B cell (primary cell): ENCODE results near the gene ELL. TPM values are rescaled to one million over a fixed set of nuclear protein-coding genes. Genes with fewer than 3 reads are reported as not detected.
A peak's percentile ranks its signal among the peaks of the same experiment; 100 is the strongest.

Experiments
- ATAC-seq: fragments of 200-7000 bp; cut with Tn5 transposase; one replicate; pipeline ENCODE4 v1.10.0; 2021; ENCODE audit warnings: low read depth, mild to moderate bottlenecking, moderate number of reproducible peaks, moderate library complexity
- CTCF ChIA-PET: fragments of 350-600 bp; sonication (Branson Sonifier 250); formaldehyde crosslinking; loops from one replicate; lab custom pipeline; 2021; ENCODE audit warnings: antibody characterized with exemption, inconsistent platforms; lab: Charles Lee
- POLR2A ChIA-PET: fragments of 350-600 bp; sonication (Branson Sonifier 250); formaldehyde crosslinking; loops from one replicate; lab custom pipeline; 2021; ENCODE audit warnings: antibody characterized with exemption; lab: Charles Lee
- DNase-seq: peaks from one replicate; pipeline ENCODE4 v3.0.0; 2013
- H2AFZ ChIP-seq: 2 replicates; pipeline ENCODE4 v1.6.1; 2012; ENCODE audit warnings: mild to moderate bottlenecking, low read depth, low read length; ENCODE audit not compliant: insufficient read depth, poor library complexity, severe bottlenecking
- H3K27ac ChIP-seq, 2 donors: 1 replicate in 1 of 2; 2 replicates in 1 of 2; pipeline ENCODE4 v1.5.1; 2012 to 2013; ENCODE audit warnings: low read length in 2 of 2, mild to moderate bottlenecking in 2 of 2, moderate library complexity in 1 of 2
- H3K27me3 ChIP-seq, 4 experiments: fragments of 200-600 bp in 1 of 4; sonication (generic) in 1 of 4; replicated peaks in 1 of 4; 1 replicate in 2 of 4; 2 replicates in 2 of 4; pipeline versions ENCODE4 v1.6.1 to v1.7.0; 2013 to 2016; ENCODE audit warnings: low read length in 3 of 4, mild to moderate bottlenecking in 2 of 4, mixed read lengths in 1 of 4, moderate library complexity in 1 of 4; ENCODE audit not compliant: insufficient read depth in 4 of 4, control insufficient read depth in 3 of 4; ENCODE audit errors: control extremely low read depth in 1 of 4
- H3K36me3 ChIP-seq, 2 experiments: replicated peaks in 1 of 2; 1 replicate in 1 of 2; 2 replicates in 1 of 2; pipeline versions ENCODE4 v1.6.1 to v1.7.1; 2013; ENCODE audit warnings: low read length in 1 of 2; ENCODE audit not compliant: insufficient read depth in 2 of 2, control insufficient read depth in 1 of 2; ENCODE audit errors: control extremely low read depth in 1 of 2, extremely low read depth in 1 of 2
- H3K4me1 ChIP-seq, 2 donors: fragments of 200-600 bp in 1 of 2; sonication (generic) in 1 of 2; 1 replicate in 1 of 2; 2 replicates in 1 of 2; pipeline versions ENCODE4 v1.5.1 to v1.6.1; 2013 to 2017; ENCODE audit warnings: low read length in 2 of 2; ENCODE audit not compliant: control insufficient read depth in 2 of 2, insufficient read depth in 2 of 2
- H3K4me2 ChIP-seq: replicated peaks from 2 replicates; pipeline ENCODE3; 2012; ENCODE audit warnings: mild to moderate bottlenecking, low read depth, low read length; ENCODE audit not compliant: poor library complexity, severe bottlenecking
- H3K4me3 ChIP-seq, 5 experiments: fragments of 200-600 bp in 1 of 5; sonication (generic) in 1 of 5; 1 replicate in 3 of 5; 2 replicates in 2 of 5; pipeline versions ENCODE4 v1.5.1 to v1.7.0; 2011 to 2016; ENCODE audit warnings: low read length in 4 of 5, mild to moderate bottlenecking in 4 of 5, low read depth in 2 of 5, control low read depth in 1 of 5, moderate library complexity in 1 of 5; ENCODE audit not compliant: insufficient read depth in 1 of 5; ENCODE audit errors: control extremely low read depth in 1 of 5, extremely low read depth in 1 of 5
- H3K79me2 ChIP-seq: fragments of 200-600 bp; sonication (generic); one replicate; pipeline ENCODE4 v1.6.0; 2016; ENCODE audit warnings: low read length; ENCODE audit not compliant: control insufficient read depth, insufficient read depth
- H3K9ac ChIP-seq: fragments of 200-600 bp; sonication (generic); 2 replicates; pipeline ENCODE4 v1.6.1; 2017; ENCODE audit warnings: mild to moderate bottlenecking, low read length, moderate library complexity
- H3K9me3 ChIP-seq, 3 donors: one replicate each; pipeline versions ENCODE4 v1.6.1 to v1.7.1; 2013; ENCODE audit warnings: low read length in 2 of 3; ENCODE audit not compliant: control insufficient read depth in 2 of 3, insufficient read depth in 1 of 3; ENCODE audit errors: control extremely low read depth in 1 of 3
- H4K20me1 ChIP-seq: 2 replicates; pipeline ENCODE4 v1.6.0; 2012; ENCODE audit warnings: mild to moderate bottlenecking, low read length; ENCODE audit not compliant: insufficient read depth, control insufficient read depth, poor library complexity, severe bottlenecking
- H3K27ac Mint-ChIP-seq: one replicate; pipeline ENCODE4 v1.8.0; 2021; ENCODE audit warnings: mixed read lengths
- H3K27me3 Mint-ChIP-seq: one replicate; pipeline ENCODE4 v1.8.0; 2021; ENCODE audit warnings: mixed read lengths
- H3K4me1 Mint-ChIP-seq: one replicate; pipeline ENCODE4 v1.8.0; 2021; ENCODE audit warnings: mixed read lengths
- H3K4me3 Mint-ChIP-seq: one replicate; pipeline ENCODE4 v1.8.0; 2021; ENCODE audit warnings: mixed read lengths
- H3K9me3 Mint-ChIP-seq: one replicate; pipeline ENCODE4 v1.8.0; 2022; ENCODE audit warnings: mixed read lengths; ENCODE audit not compliant: insufficient read depth
- CTCF ChIP-seq: fragments of 200-600 bp; IDR thresholded peaks from one replicate; pipeline ENCODE4 v1.8.0; 2022; ENCODE audit warnings: antibody characterized with exemption, mild to moderate bottlenecking
- EZH2 ChIP-seq: IDR thresholded peaks from 2 replicates; pipeline ENCODE4 v1.6.1; 2012; ENCODE audit warnings: borderline replicate concordance, low read depth, mild to moderate bottlenecking, moderate library complexity, low read length; ENCODE audit not compliant: insufficient read depth, poor library complexity, severe bottlenecking
- WGBS: methylation state at CpG from one replicate; pipeline ENCODE4 v1.1.5; 2013; ENCODE audit warnings: missing lambda C conversion rate; ENCODE audit not compliant: insufficient coverage; 5-methylcytosine and 5-hydroxymethylcytosine counted together
- intact Hi-C: fragments of 100-400 bp; cut with micrococcal nuclease; formaldehyde crosslinking; loops from one replicate; pipeline ENCODE4 v1.10.0; 2022
- polyA plus RNA-seq: library from polyadenylated mRNA; depleted of rRNA; stranded (reverse); fragments of >200 nt; gene quantifications from 2 replicates; pipeline ENCODE4 v1.2.3, GENCODE V29; 2012
- total RNA-seq, 2 donors: library from RNA; stranded (reverse); fragments of 120-200 nt in 1 of 2; gene quantifications; 1 replicate in 1 of 2; 2 replicates in 1 of 2; pipeline versions ENCODE4 v1.2.3 to v1.2.4, GENCODE V29; 2013 to 2022

Gene ELL
- total and polyA plus RNA-seq, 2 donors (not counting 1 experiment from before 2014, with no cell fraction given), result 21.2 to 31.4 TPM

GRCh38 chr19:18414504-18415177 is 107.2 kb downstream of the ELL start:
- CTCF ChIA-PET, result interaction anchor here (0.6 to 9.3 kb wide), 7 partner anchors 27 to 316 kb away, joined by 3 to 196 read pairs (median 5); partner anchors contain the start of gene GDF15
- Mint-ChIP-seq H3K27ac (no peak overlapping the region), H3K27me3 (peaks cover 53% of the 10 kb centered on the region), H3K4me1 (peaks cover 45% of the 10 kb centered on the region), H3K9me3 (no peaks in the 10 kb centered on the region), H3K4me3 (no peak overlapping the region)
- H3K27me3 ChIP-seq, result peaks cover 0 to 71% (median 34%) of the 10 kb centered on the region in 4 experiments
- no peak for DNase-seq
- H3K79me2 ChIP-seq, result no peaks in the 10 kb centered on the region
- H4K20me1 ChIP-seq, result peaks cover 19% of the 10 kb centered on the region
- POLR2A ChIA-PET, result no interaction called here
- no peak overlapping the region for H3K27ac ChIP-seq
- H3K9ac ChIP-seq, result no peak overlapping the region
- H2AFZ ChIP-seq, result no peak overlapping the region
- ATAC-seq, result no peak
- H3K4me1 ChIP-seq, result peaks cover 47 to 48% of the 10 kb centered on the region in 2 donors
- WGBS, result 25% methylated on average over 9 of the region's 11 CpGs
- intact Hi-C loops, result no loop called here
- no peak for TF ChIP-seq CTCF
- TF ChIP-seq EZH2, result no peak
- H3K4me2 ChIP-seq, result peak overlapping the region; percentile 26
- H3K36me3 ChIP-seq, result no peaks in the 10 kb centered on the region
- peaks cover 0 to 28% (median 0%) of the 10 kb centered on the region in 3 donors for H3K9me3 ChIP-seq
- H3K4me3 ChIP-seq, result no peak overlapping the region

GRCh38 chr19:18412610-18413239 is 109.1 kb downstream of the ELL start:
- TF ChIP-seq EZH2 (no peak), CTCF (no peak)
- ChIA-PET CTCF (interaction anchor here (0.6 to 9.3 kb wide), 14 partner anchors 11 to 221 kb away, joined by 3 to 196 read pairs (median 4); partner anchors contain the start of genes GDF15, JUND and LSM4), POLR2A (interaction anchor here (2.1 kb wide), 1 partner anchor 24 kb away, joined by 5 read pairs; no protein-coding TSS in a partner anchor)
- Histone ChIP-seq H3K4me1 (peaks cover 46 to 48% of the 10 kb centered on the region in 2 donors), H2AFZ (no peak overlapping the region), H3K4me2 (no peak overlapping the region), H3K27ac (no peak overlapping the region), H3K36me3 (no peaks in the 10 kb centered on the region), H3K79me2 (no peaks in the 10 kb centered on the region), H3K9me3 (peaks cover 0 to 19% (median 0%) of the 10 kb centered on the region in 3 donors), H3K9ac (no peak overlapping the region), H4K20me1 (peaks cover 7% of the 10 kb centered on the region), H3K27me3 (peaks cover 0 to 61% (median 30%) of the 10 kb centered on the region in 4 experiments), H3K4me3 (no peak overlapping the region)
- no peaks in the 10 kb centered on the region for H3K9me3 Mint-ChIP-seq
- H3K27me3 Mint-ChIP-seq, result peaks cover 41% of the 10 kb centered on the region
- 91% methylated on average over 12 of the region's 16 CpGs for WGBS
- no peak for DNase-seq
- H3K27ac Mint-ChIP-seq, result peak overlapping the region; percentile 61
- intact Hi-C loops, result no loop called here
- ATAC-seq, result no peak
- peaks cover 44% of the 10 kb centered on the region for H3K4me1 Mint-ChIP-seq
- no peak overlapping the region for H3K4me3 Mint-ChIP-seq
